GM18499 (cell line): ENCODE results near the gene SKAP1.
"Not testable (repeated sequence)": the region's sequence is repeated elsewhere in the genome, so short reads cannot be mapped to it uniquely, and the experiment has no call there.

Experiments
- ATAC-seq: cut with Tn5 transposase; IDR thresholded peaks from one replicate; pipeline ENCODE4 v1.9.1; 2021; ENCODE audit warnings: moderate number of reproducible peaks; ENCODE audit not compliant: insufficient read depth, unreplicated experiment

Gene SKAP1

DNA sequence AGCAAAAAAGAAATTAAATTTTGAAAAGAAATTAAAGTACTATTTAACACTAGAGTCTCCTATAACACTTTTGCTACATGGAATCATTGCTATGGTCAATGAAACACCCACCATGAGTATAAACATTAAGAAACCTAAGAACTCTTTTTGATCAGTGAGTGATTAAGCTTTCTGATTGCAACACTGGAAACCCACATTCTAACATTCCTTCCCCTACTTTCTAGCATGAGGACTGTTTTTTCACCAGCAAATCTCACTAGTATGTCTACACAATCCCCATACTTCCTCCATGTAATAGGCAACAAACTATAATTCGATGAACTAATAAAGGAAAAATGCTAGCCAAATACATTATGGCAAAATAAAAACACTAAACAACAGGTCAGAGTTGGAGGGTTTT, 54.7 kb downstream of the SKAP1 start:
- no peak for ATAC-seq

DNA sequence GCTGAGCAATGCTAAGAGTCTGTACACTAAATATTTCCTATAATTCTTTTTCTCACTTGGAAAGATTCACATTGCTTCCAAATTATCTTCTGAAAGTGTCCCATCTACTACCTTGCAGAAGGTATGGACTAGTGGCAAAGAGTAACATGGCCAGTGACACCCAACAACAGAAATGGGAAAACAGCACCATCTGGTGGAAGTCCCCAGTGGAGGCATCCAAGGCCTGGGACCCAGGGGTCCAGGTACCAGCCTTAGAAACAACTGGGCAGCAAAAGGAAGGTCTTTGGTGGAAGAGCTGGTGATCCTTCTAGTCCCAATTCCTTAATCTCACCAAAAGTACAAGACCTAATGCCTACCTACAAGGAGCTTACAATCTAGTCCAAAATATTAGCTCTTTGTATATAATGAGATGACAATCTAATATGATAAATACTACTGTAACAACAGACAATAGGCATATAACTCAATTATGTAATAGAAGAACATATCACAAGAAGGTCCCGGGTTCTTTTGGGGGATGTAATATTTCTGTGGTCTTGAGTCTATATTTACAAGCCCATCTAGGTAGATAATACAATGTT, 55.3 kb downstream of the SKAP1 start:
- no peak for ATAC-seq

DNA sequence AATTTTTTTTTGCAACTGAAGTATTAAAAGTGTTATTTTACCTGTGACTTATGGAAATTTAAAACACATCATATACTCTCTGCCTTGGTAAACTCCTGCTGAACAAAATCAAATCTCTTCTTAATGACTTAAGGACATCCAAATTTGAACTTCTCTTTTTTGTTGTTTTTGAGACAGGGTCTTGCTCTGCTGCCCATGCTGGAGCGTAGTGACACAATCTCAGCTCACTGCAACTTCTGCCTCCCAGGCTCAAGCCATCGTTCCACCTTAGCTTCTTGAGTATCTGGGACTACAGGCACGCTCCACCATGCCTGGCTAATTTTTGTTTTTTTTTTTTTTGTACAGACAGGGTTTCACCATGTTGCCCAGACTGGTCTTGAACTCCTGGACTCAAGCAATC, 56.1 kb downstream of the SKAP1 start:
- ATAC-seq = no peak

DNA sequence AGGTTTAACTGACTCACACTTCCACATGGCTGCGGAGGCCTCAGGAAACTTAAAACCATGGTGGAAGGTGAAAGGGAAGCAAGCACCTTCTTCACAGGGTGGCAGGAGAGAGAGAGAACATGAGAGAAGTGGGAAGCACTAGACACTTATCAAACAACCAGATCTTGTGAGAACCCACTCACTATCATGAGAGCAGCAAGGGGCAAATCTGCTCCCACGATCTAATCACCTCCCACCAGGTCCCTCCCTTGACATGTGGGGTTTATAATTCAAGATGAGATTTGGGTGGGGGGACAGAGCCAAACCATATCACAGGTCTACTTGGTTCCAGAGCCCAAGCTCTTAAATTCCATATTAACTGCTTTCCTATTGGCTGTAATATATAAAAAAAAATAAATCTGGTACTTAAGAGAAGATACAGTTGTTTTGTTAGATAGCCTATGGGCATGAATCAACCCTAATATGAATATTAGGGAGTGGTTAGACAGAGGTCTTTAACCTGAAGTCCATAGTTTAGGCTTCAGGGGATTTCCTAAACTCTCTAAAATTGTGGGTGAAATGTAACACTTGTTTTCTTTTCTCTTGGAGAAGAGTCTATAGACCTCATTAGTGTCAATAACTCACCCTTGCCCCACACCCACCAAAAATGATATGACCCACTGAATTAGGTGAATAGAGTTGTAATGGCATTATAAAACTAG, 56.7 kb downstream of the SKAP1 start:
- ATAC-seq = no peak

- not testable (repeated sequence) for ATAC-seq
These were observed 61.0 kb downstream of the SKAP1 start for GRCh38 chr17:48368967-48369366.

DNA sequence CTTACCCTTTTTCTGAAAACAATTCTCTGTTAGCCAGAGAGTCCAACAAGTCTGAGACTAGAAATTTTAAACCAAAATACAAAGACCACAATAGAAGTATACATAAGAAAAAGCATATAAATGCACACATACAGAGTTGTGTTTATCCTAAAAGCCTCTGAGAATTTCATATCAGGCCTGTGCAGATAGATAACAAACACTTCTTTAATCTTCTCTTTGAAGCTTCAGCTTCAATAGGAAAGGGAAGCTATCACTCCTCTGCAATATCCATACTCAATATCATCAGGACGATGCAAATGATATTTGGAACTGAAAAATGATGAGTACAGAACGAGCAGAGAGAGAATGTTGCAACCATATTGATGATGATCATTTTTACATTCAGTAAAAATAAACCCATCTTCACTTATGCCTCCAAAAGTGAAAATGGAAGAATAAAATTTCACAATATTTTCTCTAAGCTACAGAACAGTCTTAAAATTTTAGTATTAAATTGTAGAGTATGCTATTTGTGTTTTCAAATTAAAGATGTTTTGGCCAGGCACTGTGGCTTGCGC, 61.6 kb downstream of the SKAP1 start:
- no peak for ATAC-seq

DNA sequence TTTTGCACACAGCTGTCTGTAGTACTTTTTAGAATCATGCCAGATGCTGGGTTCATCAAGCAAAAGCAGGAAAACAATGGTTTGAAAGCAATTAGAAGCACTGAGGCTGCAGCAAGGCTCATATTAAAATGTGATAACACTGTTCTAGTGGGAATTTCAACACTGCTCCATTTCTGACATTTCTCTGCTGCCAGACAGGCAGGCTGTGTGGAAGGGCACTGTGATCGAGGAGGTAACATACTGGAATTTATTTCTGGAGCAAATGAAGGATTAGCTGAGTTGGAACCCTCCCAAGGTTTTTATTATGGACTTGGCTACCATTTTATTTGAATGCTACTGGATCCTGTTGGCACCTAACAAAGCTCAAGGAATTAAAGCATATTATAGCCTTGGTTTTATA, 66.9 kb downstream of the SKAP1 start:
- no peak for ATAC-seq

GRCh38 chr17:48360861-48361633, 69.0 kb downstream of the SKAP1 start:
- not testable (repeated sequence) for ATAC-seq

DNA sequence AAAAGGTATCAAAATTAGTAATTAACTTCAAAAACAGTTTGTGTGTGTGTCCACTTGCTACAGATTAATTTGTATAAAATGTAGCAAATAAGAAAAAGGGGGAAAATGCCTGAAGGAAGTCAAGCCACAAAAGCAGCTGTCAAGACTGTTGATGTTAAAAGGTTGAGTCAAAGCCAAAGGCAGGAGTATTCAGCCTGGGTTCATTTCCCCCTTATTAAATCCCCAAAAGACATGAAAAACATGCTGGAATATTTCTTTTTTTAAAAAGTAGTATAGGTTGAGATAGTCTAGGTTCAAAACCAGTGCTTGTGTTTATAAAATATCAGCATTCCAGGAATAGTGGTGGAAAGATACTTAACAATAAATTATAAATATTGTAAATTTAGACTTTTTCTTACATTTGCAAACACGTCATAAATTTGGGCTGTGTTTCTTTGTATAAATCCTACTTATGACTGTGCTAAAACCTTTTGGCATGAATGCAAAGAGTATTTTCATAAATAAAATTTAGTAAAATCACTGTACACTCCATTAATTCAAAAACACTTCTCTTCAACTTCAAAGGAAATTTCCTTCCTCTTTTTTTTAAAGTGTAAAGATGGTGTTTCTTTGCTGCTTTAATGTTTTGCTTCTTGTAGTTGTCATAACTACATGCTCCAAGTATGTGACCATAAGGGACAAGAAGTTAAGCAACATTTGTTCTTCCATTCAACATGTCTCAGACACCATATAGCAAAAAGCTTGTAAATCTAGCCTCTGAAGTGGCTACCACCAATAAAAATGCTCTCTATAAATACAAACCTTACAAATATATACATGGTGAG, 72.0 kb downstream of the SKAP1 start:
- ATAC-seq = no peak

DNA sequence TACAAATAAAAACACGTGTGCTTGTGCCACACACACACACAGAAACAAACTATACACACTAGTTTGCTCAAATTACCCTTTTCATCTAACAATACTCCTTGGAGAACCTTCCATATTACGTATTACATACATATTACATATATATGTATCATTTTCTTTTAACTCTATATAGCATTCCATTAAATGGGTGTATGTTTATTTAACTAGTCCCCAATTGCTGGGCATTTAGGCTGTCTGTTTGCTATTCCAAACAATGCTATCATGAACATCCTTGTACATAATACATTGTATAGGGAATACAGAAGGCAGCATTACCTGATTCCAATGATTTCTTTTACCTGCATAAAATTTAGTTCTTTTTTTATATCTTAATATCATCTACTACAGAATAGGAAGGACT, 73.1 kb downstream of the SKAP1 start:
- ATAC-seq = no peak

GRCh38 chr17:48352630-48353029, 77.4 kb downstream of the SKAP1 start:
- ATAC-seq = no peak

- ATAC-seq = no peak
These were observed 78.1 kb downstream of the SKAP1 start for GRCh38 chr17:48351911-48352332.

DNA sequence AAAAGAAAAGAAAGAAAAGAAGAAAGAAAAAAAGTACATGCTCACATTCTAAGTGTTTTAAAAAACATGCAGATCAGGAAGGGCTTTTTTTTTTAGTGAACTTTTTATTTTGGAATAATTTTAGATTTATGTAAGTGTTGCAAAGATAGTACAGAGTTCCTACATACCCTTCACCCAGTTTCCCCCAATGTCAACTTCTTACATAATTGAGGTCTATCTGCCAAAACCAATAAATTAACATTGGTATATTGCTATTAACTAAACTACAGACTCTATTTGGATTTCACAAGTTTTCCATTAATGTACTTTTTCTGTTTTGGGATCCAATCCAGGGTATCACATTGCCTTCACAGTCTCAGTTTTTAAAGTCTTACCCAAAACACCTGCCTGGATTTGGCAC, 81.7 kb downstream of the SKAP1 start:
- no peak for ATAC-seq

DNA sequence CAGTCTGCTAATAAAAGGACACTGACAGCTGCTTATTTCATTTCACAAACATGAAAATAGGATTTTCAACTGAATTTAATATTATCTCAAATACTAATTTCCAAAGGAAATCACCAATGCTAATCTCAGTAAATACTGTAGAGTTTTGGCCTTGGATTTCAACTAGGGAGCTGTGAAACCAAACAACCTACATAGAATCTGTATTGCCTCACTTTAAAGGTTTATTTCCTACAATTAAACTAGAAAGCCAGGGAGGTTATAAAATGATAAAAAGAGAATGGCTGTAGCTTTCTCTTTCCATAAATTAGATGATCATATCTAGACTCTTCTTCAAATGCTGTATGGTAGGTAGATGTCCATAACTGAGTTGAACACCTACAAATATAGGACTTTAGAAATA, 82.8 kb downstream of the SKAP1 start:
- ATAC-seq = no peak

GRCh38 chr17:48344251-48344650, 85.8 kb downstream of the SKAP1 start:
- no peak for ATAC-seq

- ATAC-seq = no peak
These were observed 89.1 kb downstream of the SKAP1 start for GRCh38 chr17:48340916-48341315.

DNA sequence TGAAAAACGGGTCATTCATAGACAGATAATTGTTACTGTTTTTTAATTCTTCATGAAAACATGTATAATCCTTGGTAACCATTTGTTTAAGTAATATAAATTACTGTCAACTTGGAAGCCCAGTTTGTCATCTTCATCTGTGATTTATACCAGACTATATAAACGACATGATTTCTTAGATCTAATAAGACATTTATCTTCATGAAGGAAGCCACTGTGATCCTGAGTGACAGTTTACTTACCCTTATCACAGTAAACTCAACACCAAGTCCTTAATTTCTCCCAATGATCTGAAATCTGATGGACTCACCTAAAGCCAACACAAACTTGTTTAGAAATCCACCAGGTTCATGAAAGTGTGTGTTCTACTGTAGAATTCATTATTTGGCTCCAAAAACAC, 91.3 kb downstream of the SKAP1 start:
- no peak for ATAC-seq

GRCh38 chr17:48337903-48338302, 92.1 kb downstream of the SKAP1 start:
- ATAC-seq = not testable (repeated sequence)

GRCh38 chr17:48336986-48337385, 93.0 kb downstream of the SKAP1 start:
- no peak for ATAC-seq

DNA sequence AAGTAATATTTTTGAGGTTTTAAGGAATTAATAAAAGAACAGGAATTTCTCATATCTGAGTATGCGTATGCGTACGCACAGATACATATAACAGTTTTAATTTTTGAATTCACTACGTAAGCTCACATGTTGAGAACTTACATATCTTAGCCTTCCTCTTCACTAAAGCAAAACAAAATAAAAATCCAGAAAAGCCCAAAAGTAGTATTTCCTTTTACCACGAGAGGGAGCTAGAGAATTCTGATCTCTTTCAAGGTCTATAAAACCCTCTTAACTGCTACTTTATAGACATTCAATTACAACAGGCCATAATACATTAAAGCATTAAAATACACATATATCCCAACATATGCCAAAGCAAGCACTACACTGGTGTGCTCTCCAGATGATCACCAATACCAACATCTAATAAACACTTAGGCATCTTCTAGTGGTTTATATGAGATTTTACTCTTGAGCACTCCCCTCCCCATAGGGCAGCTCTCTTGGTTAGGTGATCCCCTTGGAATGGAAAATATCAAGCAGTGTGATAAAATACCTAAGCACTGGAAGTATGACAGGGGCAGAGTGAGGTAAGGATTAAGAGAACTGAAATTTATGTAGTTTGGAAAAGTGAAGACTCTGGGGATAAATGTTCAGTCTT, 94.0 kb downstream of the SKAP1 start:
- ATAC-seq = no peak
